H9 (cell line): ENCODE data around the gene PHKA2. TPM values are rescaled to one million over a fixed set of nuclear protein-coding genes. Genes with fewer than 3 reads are reported as not detected.

Source experiments
- DNase-seq: peaks from one replicate; pipeline ENCODE4 v3.0.0-alpha.2; 2017
- H2AFZ ChIP-seq: one replicate; pipeline ENCODE4 v1.6.1; 2013; ENCODE audit warnings: mild to moderate bottlenecking, low read length, control low read depth, moderate library complexity
- H2AK5ac ChIP-seq: 2 replicates; pipeline ENCODE4 v1.6.1; 2013; ENCODE audit warnings: low read length, control low read depth, mixed read lengths; ENCODE audit not compliant: insufficient read length
- H2BK120ac ChIP-seq: one replicate; pipeline ENCODE4 v1.6.1; 2013; ENCODE audit warnings: low read depth, mild to moderate bottlenecking, low read length, control low read depth, inconsistent platforms; ENCODE audit not compliant: poor library complexity, severe bottlenecking
- H2BK12ac ChIP-seq: 2 replicates; pipeline ENCODE4 v1.6.1; 2013; ENCODE audit warnings: low read length, control low read depth, mixed read lengths, low read depth; ENCODE audit not compliant: insufficient read length
- H2BK15ac ChIP-seq: 2 replicates; pipeline ENCODE4 v1.6.1; 2013; ENCODE audit warnings: low read depth, low read length, control low read depth
- H2BK20ac ChIP-seq: one replicate; pipeline ENCODE4 v1.6.1; 2013; ENCODE audit warnings: low read depth, mild to moderate bottlenecking, low read length, control low read depth, inconsistent platforms; ENCODE audit not compliant: poor library complexity, severe bottlenecking
- H2BK5ac ChIP-seq: 2 replicates; pipeline ENCODE4 v1.6.1; 2013; ENCODE audit warnings: low read length, control low read depth, mixed read lengths; ENCODE audit not compliant: insufficient read length
- H3K14ac ChIP-seq: 2 replicates; pipeline ENCODE4 v1.6.1; 2013; ENCODE audit warnings: low read length, control low read depth; ENCODE audit not compliant: insufficient read depth
- H3K18ac ChIP-seq: 2 replicates; pipeline ENCODE4 v1.6.1; 2013; ENCODE audit warnings: low read depth, mild to moderate bottlenecking, mixed read lengths, low read length, control low read depth; ENCODE audit not compliant: insufficient read length
- H3K23ac ChIP-seq: 2 replicates; pipeline ENCODE4 v1.6.1; 2013; ENCODE audit warnings: low read length, control low read depth, mixed read lengths, low read depth; ENCODE audit not compliant: insufficient read length
- H3K23me2 ChIP-seq: 2 replicates; pipeline ENCODE4 v1.6.1; 2013; ENCODE audit warnings: low read depth, mild to moderate bottlenecking, mixed read lengths, low read length, control low read depth; ENCODE audit not compliant: insufficient read length, poor library complexity, severe bottlenecking
- H3K27ac ChIP-seq: 2 replicates; pipeline ENCODE4 v1.5.1; 2013; ENCODE audit warnings: low read length, control low read depth, mixed read lengths, low read depth; ENCODE audit not compliant: insufficient read length
- H3K27me3 ChIP-seq: 2 replicates; pipeline ENCODE4 v1.6.1; 2013; ENCODE audit warnings: low read length, control low read depth, inconsistent platforms; ENCODE audit not compliant: insufficient read depth
- H3K4ac ChIP-seq: 2 replicates; pipeline ENCODE4 v1.6.1; 2013; ENCODE audit warnings: low read depth, mild to moderate bottlenecking, control low read depth, inconsistent platforms, low read length, moderate library complexity
- H3K4me1 ChIP-seq: 2 replicates; pipeline ENCODE4 v1.6.1; 2013; ENCODE audit warnings: low read length, control low read depth, inconsistent platforms; ENCODE audit not compliant: insufficient read depth
- H3K4me2 ChIP-seq: 2 replicates; pipeline ENCODE4 v1.6.1; 2013; ENCODE audit warnings: low read length, control low read depth, mixed read lengths; ENCODE audit not compliant: insufficient read length, insufficient read depth
- H3K56ac ChIP-seq: 2 replicates; pipeline ENCODE4 v1.6.1; 2013; ENCODE audit warnings: low read depth, mild to moderate bottlenecking, mixed read lengths, low read length, control low read depth; ENCODE audit not compliant: insufficient read length
- H3K79me1 ChIP-seq: 2 replicates; pipeline ENCODE4 v1.6.1; 2013; ENCODE audit warnings: low read depth, mild to moderate bottlenecking, moderate library complexity, low read length, control low read depth, inconsistent platforms; ENCODE audit not compliant: insufficient read depth, poor library complexity, severe bottlenecking
- H3K79me2 ChIP-seq: 2 replicates; pipeline ENCODE4 v1.6.1; 2013; ENCODE audit warnings: low read length, control low read depth, inconsistent platforms; ENCODE audit not compliant: insufficient read depth
- H3K9ac ChIP-seq: 2 replicates; pipeline ENCODE4 v1.6.1; 2013; ENCODE audit warnings: low read length, control low read depth, mixed read lengths; ENCODE audit not compliant: insufficient read length; ENCODE audit errors: extremely low read depth
- H3K9me3 ChIP-seq: one replicate; pipeline ENCODE4 v1.6.1; 2013; ENCODE audit warnings: low read depth, low read length, inconsistent platforms; ENCODE audit not compliant: control insufficient read depth
- H3T11ph ChIP-seq: one replicate; pipeline ENCODE4 v1.6.1; 2013; ENCODE audit warnings: mild to moderate bottlenecking, low read length, control low read depth, inconsistent platforms
- H4K20me1 ChIP-seq: one replicate; pipeline ENCODE4 v1.6.1; 2013; ENCODE audit not compliant: control insufficient read depth, insufficient read length, insufficient read depth
- H4K5ac ChIP-seq: 2 replicates; pipeline ENCODE4 v1.6.1; 2013; ENCODE audit warnings: low read depth, mild to moderate bottlenecking, mixed read lengths, low read length, control low read depth; ENCODE audit not compliant: insufficient read length
- H4K8ac ChIP-seq: replicated peaks from 2 replicates; pipeline ENCODE4 v1.6.1; 2013; ENCODE audit warnings: low read length, control low read depth, mixed read lengths, low read depth; ENCODE audit not compliant: insufficient read length
- H4K91ac ChIP-seq: 2 replicates; pipeline ENCODE4 v1.6.1; 2013; ENCODE audit warnings: low read depth, mild to moderate bottlenecking, moderate library complexity, mixed read lengths, low read length, control low read depth; ENCODE audit not compliant: insufficient read length
- H3K27ac Mint-ChIP-seq, 3 experiments: 2 replicates in 2 of 3; 3 replicates in 1 of 3; pipeline ENCODE4 v1.8.0; 2020 to 2021; ENCODE audit warnings: mixed read lengths in 3 of 3, mild to moderate bottlenecking in 1 of 3, moderate library complexity in 1 of 3
- H3K27me3 Mint-ChIP-seq: 2 replicates; pipeline ENCODE4 v1.8.0; 2021; ENCODE audit warnings: low read depth, mild to moderate bottlenecking, moderate library complexity, mixed read lengths
- H3K36me3 Mint-ChIP-seq, 3 experiments: 2 replicates in 2 of 3; 3 replicates in 1 of 3; pipeline ENCODE4 v1.8.0; 2020 to 2021; ENCODE audit warnings: low read depth in 3 of 3, mixed read lengths in 3 of 3; ENCODE audit not compliant: insufficient read depth in 1 of 3
- H3K4me1 Mint-ChIP-seq, 2 experiments: 2 replicates each; pipeline ENCODE4 v1.8.0; 2020; ENCODE audit warnings: mixed read lengths in 2 of 2
- H3K4me3 Mint-ChIP-seq, 2 experiments: 2 replicates in 1 of 2; 3 replicates in 1 of 2; pipeline ENCODE4 v1.8.0; 2020 to 2021; ENCODE audit warnings: mild to moderate bottlenecking in 2 of 2, mixed read lengths in 2 of 2, moderate library complexity in 1 of 2
- H3K9me3 Mint-ChIP-seq, 2 experiments: 2 replicates in 1 of 2; 3 replicates in 1 of 2; pipeline ENCODE4 v1.8.0; 2020; ENCODE audit warnings: mild to moderate bottlenecking in 2 of 2, mixed read lengths in 2 of 2, moderate library complexity in 1 of 2
- WGBS: extraction: QIAGEN DNeasy Blood & Tissue Kit; methylation state at CpG from one replicate; pipeline ENCODE4 v1.1.7; 2013; ENCODE audit warnings: missing lambda C conversion rate, low lambda C conversion rate, mixed read lengths; ENCODE audit not compliant: insufficient read length; ENCODE audit errors: extremely low coverage; 5-methylcytosine and 5-hydroxymethylcytosine counted together
- total RNA-seq: library from RNA; stranded (reverse); gene quantifications from 2 replicates; pipeline ENCODE4 v1.2.1, GENCODE V29; 2021
- TF ChIP-seq, protein P1 (sequence below): fragments of 200-600 bp; sonication (generic); conservative IDR thresholded peaks from 3 replicates; pipeline ENCODE4 v1.8.0; 2021; ENCODE audit warnings: antibody characterized with exemption, mild to moderate bottlenecking

PHKA2 gene
- total RNA-seq, 1 experiment from 2014 or later: 24.2 TPM

DNA sequence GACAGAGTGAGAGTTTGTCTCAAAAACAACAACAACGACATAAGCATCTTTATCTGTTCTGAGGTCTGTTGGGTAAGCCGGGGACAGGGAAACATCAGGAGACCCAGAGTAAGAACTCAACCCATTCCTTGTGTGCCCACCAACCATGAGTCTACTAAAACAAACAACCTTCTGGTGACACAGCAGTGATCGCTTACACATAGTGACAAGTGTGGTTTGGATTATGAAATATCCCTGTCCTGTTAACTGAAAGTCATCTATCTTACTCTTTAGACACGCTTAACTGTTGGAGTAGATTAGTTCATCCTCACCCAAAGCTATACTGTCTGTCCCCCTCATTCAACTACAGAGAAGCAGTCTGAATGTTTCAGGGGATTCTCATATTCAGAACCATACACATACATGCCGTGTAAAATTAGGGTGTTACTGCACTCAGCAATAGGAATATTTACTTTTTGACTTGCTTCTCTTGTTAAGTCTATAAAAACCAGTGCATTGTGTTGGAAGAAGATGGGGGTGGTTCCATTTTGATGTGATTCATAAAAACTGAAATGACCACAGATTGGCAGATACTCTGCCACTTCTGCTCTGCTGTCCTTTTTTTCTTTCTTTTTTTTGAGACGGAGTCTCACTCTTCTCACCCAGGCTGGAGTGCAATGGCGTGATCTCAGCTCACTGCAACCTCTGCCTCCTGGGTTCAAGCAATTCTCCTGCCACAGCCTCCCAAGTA, 27.4 kb downstream of the PHKA2 start:
- H3K4me1 Mint-ChIP-seq: peaks cover 6 to 7% of the 10 kb centered on the region in 2 experiments
- Histone ChIP-seq H2BK12ac (no peak overlapping the region), H4K20me1 (no peaks in the 10 kb centered on the region), H2BK5ac (no peak overlapping the region), H4K8ac (no peak overlapping the region), H3K9me3 (peaks cover 16% of the 10 kb centered on the region), H3K14ac (no peak overlapping the region), H3K27me3 (no peaks in the 10 kb centered on the region), H4K5ac (no peak overlapping the region), H2BK15ac (no peak overlapping the region), H3K9ac (no peak overlapping the region), H3K18ac (no peak overlapping the region), H3K4me2 (no peak overlapping the region), H2AK5ac (no peak overlapping the region), H3K4ac (no peak overlapping the region), H2BK20ac (no peak overlapping the region), H3K27ac (no peak overlapping the region), H3K56ac (no peak overlapping the region), H3T11ph (no peak overlapping the region), H2BK120ac (no peak overlapping the region), H3K4me1 (no peaks in the 10 kb centered on the region), H3K23ac (no peak overlapping the region), H3K79me2 (no peaks in the 10 kb centered on the region), H3K79me1 (no peaks in the 10 kb centered on the region), H4K91ac (no peak overlapping the region), H2AFZ (no peak overlapping the region), H3K23me2 (no peaks in the 10 kb centered on the region)
- WGBS: no CpG with 5 or more reads among the region's 7 CpGs
- H3K9me3 Mint-ChIP-seq: peaks cover 66 to 70% of the 10 kb centered on the region in 2 experiments
- TF ChIP-seq, protein P1, sequence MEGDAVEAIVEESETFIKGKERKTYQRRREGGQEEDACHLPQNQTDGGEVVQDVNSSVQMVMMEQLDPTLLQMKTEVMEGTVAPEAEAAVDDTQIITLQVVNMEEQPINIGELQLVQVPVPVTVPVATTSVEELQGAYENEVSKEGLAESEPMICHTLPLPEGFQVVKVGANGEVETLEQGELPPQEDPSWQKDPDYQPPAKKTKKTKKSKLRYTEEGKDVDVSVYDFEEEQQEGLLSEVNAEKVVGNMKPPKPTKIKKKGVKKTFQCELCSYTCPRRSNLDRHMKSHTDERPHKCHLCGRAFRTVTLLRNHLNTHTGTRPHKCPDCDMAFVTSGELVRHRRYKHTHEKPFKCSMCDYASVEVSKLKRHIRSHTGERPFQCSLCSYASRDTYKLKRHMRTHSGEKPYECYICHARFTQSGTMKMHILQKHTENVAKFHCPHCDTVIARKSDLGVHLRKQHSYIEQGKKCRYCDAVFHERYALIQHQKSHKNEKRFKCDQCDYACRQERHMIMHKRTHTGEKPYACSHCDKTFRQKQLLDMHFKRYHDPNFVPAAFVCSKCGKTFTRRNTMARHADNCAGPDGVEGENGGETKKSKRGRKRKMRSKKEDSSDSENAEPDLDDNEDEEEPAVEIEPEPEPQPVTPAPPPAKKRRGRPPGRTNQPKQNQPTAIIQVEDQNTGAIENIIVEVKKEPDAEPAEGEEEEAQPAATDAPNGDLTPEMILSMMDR: no peak
- H3K4me3 Mint-ChIP-seq: no peak overlapping the region
- peaks cover 8 to 25% (median 10%) of the 10 kb centered on the region in 3 experiments for H3K36me3 Mint-ChIP-seq
- H3K27me3 Mint-ChIP-seq: no peaks in the 10 kb centered on the region
- H3K27ac Mint-ChIP-seq: no peak overlapping the region
- no peak for DNase-seq
